Ovary (tissue), 9 donors: ENCODE data around the gene ITPR2. TPM values are rescaled to one million over a fixed set of nuclear protein-coding genes. Genes with fewer than 3 reads are reported as not detected.
"Not testable (repeated sequence)": the region's sequence is repeated elsewhere in the genome, so short reads cannot be mapped to it uniquely, and the experiment has no call there.

Experiments
- DNase-seq, 5 donors: peaks; one replicate each; pipeline ENCODE4 v3.0.0-alpha.2; 2019 to 2020
- H3K27ac ChIP-seq, 2 donors: fragments of 200-600 bp; one replicate each; pipeline versions ENCODE4 v1.5.1 to v1.8.0; 2019 to 2022
- H3K27me3 ChIP-seq: fragments of 200-600 bp; one replicate; pipeline ENCODE4 v1.8.0; 2022
- H3K36me3 ChIP-seq: fragments of 200-600 bp; sonication (generic); one replicate; pipeline ENCODE4 v1.5.1; 2019
- H3K4me1 ChIP-seq: one replicate; pipeline ENCODE4 v1.8.1; 2013; ENCODE audit warnings: mild to moderate bottlenecking, moderate library complexity; ENCODE audit not compliant: insufficient read depth
- H3K4me3 ChIP-seq: fragments of 200-600 bp; sonication (generic); one replicate; pipeline ENCODE4 v1.5.1; 2017
- H3K9me3 ChIP-seq, 2 donors: fragments of 200-600 bp in 1 of 2; sonication (generic) in 1 of 2; one replicate each; pipeline versions ENCODE4 v1.5.1 to v1.8.1; 2013 to 2019; ENCODE audit warnings: mild to moderate bottlenecking in 1 of 2, moderate library complexity in 1 of 2
- CTCF ChIP-seq, 3 donors: fragments of 450-650 bp in 2 of 3; fragments of 200-600 bp in 1 of 3; IDR thresholded peaks; one replicate each; pipeline versions ENCODE4 v1.5.1 to v1.8.0; 2016 to 2022; ENCODE audit warnings: antibody characterized with exemption in 3 of 3, mild to moderate bottlenecking in 1 of 3
- EP300 ChIP-seq: sonication (generic); formaldehyde crosslinking; IDR thresholded peaks from one replicate; pipeline ENCODE4 v1.6.1; 2017; ENCODE audit warnings: antibody characterized with exemption
- POLR2A ChIP-seq: fragments of 450-650 bp; IDR thresholded peaks from one replicate; pipeline ENCODE4 v1.6.1; 2017; ENCODE audit warnings: antibody characterized with exemption, mild to moderate bottlenecking, moderate library complexity
- WGBS, 3 donors: extraction: QIAGEN DNeasy Blood & Tissue Kit in 1 of 3; methylation state at CpG; one replicate each; pipeline versions ENCODE4 v1.1.5 to v1.1.7; 2013 to 2017; 5-methylcytosine and 5-hydroxymethylcytosine counted together
- intact Hi-C, 4 donors: fragments of 100-400 bp; cut with DNase I; formaldehyde crosslinking; loops; one replicate each; pipeline versions ENCODE4 v1.11.0 to v1.15.1; 2022 to 2023
- polyA plus RNA-seq, 2 donors: library from polyadenylated mRNA; stranded (reverse); fragments of 200-250 nt in 1 of 2; fragments of 350-450 nt in 1 of 2; fragmentation: Illumina TruSeq in 1 of 2; extraction: RNeasy Lipid Tissue Mini Kit (QIAGEN cat#74804) in 1 of 2; gene quantifications; one replicate each; pipeline ENCODE4 v1.2.3, GENCODE V29; 2013 to 2014
- total RNA-seq, 7 donors: library from RNA; depleted of rRNA in 2 of 7; stranded (reverse); fragments of >200 nt in 2 of 7; fragmentation: NEBNext Ultra II Directional in 3 of 7; extraction: Animal tissue kit (Norgen Biotek cat#: 25700) in 3 of 7; gene quantifications; one replicate each; pipeline versions ENCODE4 v1.1.0 to v1.2.4, GENCODE V29; 2016 to 2023
- donor health status: DM: no; HTN: no; CAD: no; lungs with moderate emphysema.
- donor health status: DM: no; HTN: no; CAD: no.
- donor health status: Bipolar disorder and iron deficiency.
- donor health status: DM: yes; HTN: yes; CAD: no.
- donor health status: DM: no; HTN: no; CAD: no.
- donor health status: DM: yes; HTN: yes; CAD: no.

ITPR2 gene
- total and polyA plus RNA-seq, 9 donors, result 5.9 to 51.1 (median 32.9) TPM

DNA sequence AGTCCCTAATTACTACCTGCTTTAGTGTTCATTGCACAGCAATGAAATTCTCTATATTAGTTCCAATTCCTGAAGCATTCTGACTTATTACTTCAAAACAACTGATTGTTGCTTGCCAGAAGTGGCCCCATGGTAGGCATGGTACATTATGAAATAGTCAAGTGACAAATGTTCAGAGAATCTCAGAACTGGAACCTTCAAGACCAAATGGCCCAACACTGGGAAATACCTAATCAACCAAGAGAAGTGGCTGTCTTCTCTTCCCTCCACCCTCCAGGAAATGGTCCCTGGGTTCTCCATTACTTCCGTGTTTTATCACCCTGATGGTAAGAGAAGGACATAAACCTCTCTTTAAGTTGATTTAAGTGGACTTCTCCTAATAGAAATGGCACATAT, 49.9 kb downstream of the ITPR2 start:
- DNase-seq, result no peak
- no peak overlapping the region for H3K4me3 ChIP-seq
- 91 to 97% (median 94%) methylated on average over 1 of the region's 1 CpG for WGBS, 3 donors
- no peaks in the 10 kb centered on the region for H3K36me3 ChIP-seq
- no peaks in the 10 kb centered on the region for H3K9me3 ChIP-seq
- H3K27me3 ChIP-seq, result no peaks in the 10 kb centered on the region
- H3K4me1 ChIP-seq, result no peaks in the 10 kb centered on the region
- TF ChIP-seq CTCF (IDR thresholded peaks at IDR 0.05) (no peak), POLR2A (no peak), EP300 (no peak)
- intact Hi-C loops, result no loop called here
- H3K27ac ChIP-seq, result no peak overlapping the region

GRCh38 chr12:26782372-26783130, 50.4 kb downstream of the ITPR2 start:
- Histone ChIP-seq H3K27ac (no peak overlapping the region), H3K4me1 (no peaks in the 10 kb centered on the region), H3K27me3 (no peaks in the 10 kb centered on the region), H3K9me3 (no peaks in the 10 kb centered on the region), H3K4me3 (no peak overlapping the region), H3K36me3 (no peaks in the 10 kb centered on the region)
- 95 to 98% (median 98%) methylated on average over 3 of the region's 3 CpGs for WGBS, 3 donors
- DNase-seq, result no peak
- intact Hi-C loops, result no loop called here
- no peak for TF ChIP-seq POLR2A
- no peak for TF ChIP-seq CTCF (IDR thresholded peaks at IDR 0.05)
- no peak for TF ChIP-seq EP300

DNA sequence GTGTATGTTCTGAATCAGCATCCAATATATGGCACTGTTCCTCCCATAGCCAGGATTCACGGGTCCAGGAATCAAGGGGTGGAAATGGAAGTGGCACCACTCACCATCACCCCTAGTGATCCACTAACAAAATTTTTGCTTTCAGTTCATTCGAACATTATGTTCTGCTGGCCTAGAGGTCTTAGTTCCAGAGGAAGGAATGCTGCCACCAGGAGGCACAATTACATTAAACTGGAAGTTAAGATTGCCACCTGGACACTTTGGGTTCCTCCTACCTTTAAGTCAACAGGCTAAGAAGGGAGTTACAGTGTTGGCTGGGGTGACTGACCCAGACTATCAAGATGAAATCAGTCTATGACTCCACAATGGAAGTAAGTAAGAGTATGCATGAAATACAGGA, 52.3 kb downstream of the ITPR2 start:
- 94 to 100% (median 95%) methylated on average over 2 of the region's 2 CpGs for WGBS, 3 donors
- H3K27ac ChIP-seq, intact Hi-C loops: not testable (repeated sequence)

DNA sequence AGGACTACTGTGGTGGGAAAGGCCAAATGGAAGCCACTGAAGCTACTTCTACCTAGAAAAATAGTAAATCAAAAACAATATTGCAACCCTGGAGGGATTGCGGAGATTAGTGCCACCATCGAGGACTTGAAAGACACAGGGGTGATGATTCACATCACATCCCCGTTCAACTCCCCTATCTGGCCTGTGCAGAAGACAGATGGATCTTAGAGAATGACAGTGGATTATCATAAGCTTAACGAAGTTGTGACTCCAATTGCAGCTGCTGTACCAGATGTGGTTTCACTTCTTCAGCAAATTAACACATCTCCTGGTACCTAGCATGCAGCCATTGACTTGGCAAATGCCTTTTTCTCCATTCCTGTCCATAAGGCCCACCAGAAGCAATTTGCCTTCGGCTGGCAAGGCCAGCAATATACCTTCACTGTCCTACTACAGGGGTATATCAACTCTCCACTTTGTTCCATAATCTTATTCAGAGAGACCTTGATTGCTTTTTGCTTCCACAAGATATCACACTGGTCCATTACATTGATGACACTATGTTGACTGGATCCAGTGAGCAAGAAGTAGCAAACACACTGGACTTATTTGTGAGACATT, 54.7 kb downstream of the ITPR2 start:
- 94 to 96% (median 95%) methylated on average over 5 of the region's 5 CpGs for WGBS, 3 donors
- H3K27me3 ChIP-seq, H3K4me1 ChIP-seq, H3K27ac ChIP-seq, DNase-seq, H3K4me3 ChIP-seq, H3K36me3 ChIP-seq, H3K9me3 ChIP-seq, intact Hi-C loops: not testable (repeated sequence)

More for the DNA sequence above, 52.3 kb downstream of the ITPR2 start:
- not testable (repeated sequence) for H3K4me3 ChIP-seq, H3K4me1 ChIP-seq, H3K36me3 ChIP-seq, DNase-seq, H3K9me3 ChIP-seq, H3K27me3 ChIP-seq

GRCh38 chr12:26777236-26777635, 55.8 kb downstream of the ITPR2 start:
- 81 to 93% (median 85%) methylated on average over 3 of the region's 3 CpGs for whole genome bisulfite sequencing, 3 donors
- intact Hi-C loops, result no loop called here
- TF ChIP-seq CTCF (IDR thresholded peaks at IDR 0.05) (no peak), EP300 (no peak), POLR2A (no peak)
- no peak overlapping the region for H3K4me3 ChIP-seq
- no peaks in the 10 kb centered on the region for H3K27me3 ChIP-seq
- no peaks in the 10 kb centered on the region for H3K9me3 ChIP-seq
- no peak for DNase-seq
- no peak overlapping the region for H3K27ac ChIP-seq
- no peaks in the 10 kb centered on the region for H3K4me1 ChIP-seq
- no peaks in the 10 kb centered on the region for H3K36me3 ChIP-seq

DNA sequence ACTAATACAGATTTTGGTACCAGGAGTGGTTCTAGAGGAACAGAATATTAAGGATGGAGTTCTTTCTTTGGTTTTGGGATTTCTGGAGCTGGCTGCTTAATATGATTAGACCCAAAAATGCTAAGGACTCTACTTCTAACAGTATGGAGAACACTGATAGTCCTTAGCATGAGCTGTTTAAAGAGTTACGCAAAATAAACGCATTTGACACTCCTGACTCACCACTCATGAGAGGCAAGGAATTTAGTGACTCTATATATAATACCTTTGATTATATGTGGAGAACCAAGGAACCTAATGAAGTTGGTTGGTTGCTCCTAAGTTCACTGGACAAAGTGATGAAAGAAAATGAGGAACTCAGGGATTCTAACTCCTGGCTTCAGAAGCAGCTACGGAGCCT, 57.0 kb downstream of the ITPR2 start:
- H3K36me3 ChIP-seq, H3K27me3 ChIP-seq, H3K4me1 ChIP-seq, H3K4me3 ChIP-seq, H3K27ac ChIP-seq, intact Hi-C loops, DNase-seq, H3K9me3 ChIP-seq: not testable (repeated sequence)
- WGBS, 3 donors, result 88 to 95% (median 88%) methylated on average over 3 of the region's 3 CpGs
